Effector CD8-positive, alpha-beta T cell (primary cell): ENCODE results near the gene CALML3.

Experiments used
- DNase-seq: peaks from one replicate; lab custom pipeline; 2025; lab: John Stamatoyannopoulos, UW

CALML3 gene

DNA sequence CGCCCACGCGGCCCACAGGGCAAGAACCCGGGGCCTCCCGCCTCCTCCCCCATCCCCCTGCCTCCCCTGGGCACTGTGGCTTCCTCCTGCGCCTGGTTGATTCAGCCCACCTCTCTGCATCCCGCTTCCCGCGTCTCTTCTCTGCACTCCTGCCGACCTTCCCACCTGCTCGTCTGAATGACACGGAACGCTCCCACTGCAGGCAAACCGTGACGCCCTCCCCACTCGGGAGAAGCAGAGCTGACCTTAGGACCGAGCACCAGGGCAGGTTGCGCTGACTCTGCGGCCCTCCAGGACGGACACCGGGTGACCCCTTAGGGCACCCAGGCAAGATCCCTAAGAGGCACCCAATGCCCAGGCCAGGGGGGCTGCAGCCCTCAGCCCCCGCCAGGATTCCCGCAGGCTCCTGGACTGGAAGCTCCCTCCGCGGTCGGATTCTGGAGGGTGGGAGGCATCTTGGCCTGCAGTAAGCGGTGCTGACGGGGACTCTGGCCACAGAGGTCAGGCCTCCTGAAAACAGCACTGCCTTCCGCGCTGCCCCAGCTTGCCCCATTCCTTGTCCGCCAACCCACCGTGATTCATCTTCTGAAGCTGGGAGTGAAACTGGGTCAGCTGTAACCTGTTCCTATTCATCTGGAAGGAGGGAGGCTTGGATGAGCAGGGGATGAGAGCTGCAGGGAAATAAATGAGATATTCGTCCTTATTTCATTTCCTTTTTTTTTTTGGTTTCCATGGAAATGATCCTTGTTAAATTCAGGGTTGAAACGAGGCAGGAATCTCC lies 990 bp downstream of the CALML3 start:
- no peak for DNase-seq

GRCh38 chr10:5526691-5527331 lies 2.0 kb downstream of the CALML3 start:
- no peak for DNase-seq

- no peak for DNase-seq
Observed at GRCh38 chr10:5527332-5528200, 2.8 kb downstream of the CALML3 start.

- no peak for DNase-seq
Observed at GRCh38 chr10:5528989-5529701, 4.4 kb downstream of the CALML3 start.

- DNase-seq: no peak
Observed at GRCh38 chr10:5529702-5530411, 5.1 kb downstream of the CALML3 start.

DNA sequence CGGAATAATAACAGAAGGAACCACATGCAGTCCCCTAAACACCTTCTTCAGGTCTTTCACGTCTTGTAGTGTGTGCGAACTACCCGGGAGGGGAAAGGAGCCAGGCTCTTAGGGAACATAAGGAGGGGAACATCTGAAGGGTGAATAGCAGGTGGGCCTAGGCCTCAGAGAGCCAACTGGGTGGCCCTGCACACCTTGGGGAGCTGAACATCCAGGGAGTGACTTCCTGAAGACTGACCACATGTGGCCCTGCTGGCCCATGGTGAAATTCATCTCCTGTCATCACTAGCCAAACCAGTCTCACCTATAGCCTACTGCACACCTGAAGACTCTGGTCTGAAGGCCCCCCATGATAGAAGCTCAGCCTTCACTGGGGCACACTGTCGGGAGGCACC lies 5.6 kb downstream of the CALML3 start:
- DNase-seq: no peak

- no peak for DNase-seq
Observed at GRCh38 chr10:5530846-5531557, 6.2 kb downstream of the CALML3 start.

GRCh38 chr10:5531558-5532306 lies 7.0 kb downstream of the CALML3 start:
- DNase-seq: no peak

DNA sequence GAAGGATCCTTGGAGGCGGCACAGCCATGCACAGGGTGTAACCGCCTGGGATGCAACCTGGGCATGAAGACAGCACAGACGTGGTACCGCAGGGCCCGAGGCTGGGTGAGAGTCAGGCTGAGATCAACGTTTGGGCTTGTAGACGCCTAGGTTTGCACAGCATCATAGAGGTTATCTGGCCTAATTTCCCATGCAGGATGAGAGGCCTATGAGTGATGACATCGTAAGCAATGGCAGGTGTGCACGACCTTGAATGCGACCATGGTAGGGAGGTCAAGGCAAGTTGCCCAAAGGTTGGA lies 7.5 kb downstream of the CALML3 start:
- no peak for DNase-seq

GRCh38 chr10:5532618-5533097 lies 7.9 kb downstream of the CALML3 start:
- DNase-seq: no peak

DNA sequence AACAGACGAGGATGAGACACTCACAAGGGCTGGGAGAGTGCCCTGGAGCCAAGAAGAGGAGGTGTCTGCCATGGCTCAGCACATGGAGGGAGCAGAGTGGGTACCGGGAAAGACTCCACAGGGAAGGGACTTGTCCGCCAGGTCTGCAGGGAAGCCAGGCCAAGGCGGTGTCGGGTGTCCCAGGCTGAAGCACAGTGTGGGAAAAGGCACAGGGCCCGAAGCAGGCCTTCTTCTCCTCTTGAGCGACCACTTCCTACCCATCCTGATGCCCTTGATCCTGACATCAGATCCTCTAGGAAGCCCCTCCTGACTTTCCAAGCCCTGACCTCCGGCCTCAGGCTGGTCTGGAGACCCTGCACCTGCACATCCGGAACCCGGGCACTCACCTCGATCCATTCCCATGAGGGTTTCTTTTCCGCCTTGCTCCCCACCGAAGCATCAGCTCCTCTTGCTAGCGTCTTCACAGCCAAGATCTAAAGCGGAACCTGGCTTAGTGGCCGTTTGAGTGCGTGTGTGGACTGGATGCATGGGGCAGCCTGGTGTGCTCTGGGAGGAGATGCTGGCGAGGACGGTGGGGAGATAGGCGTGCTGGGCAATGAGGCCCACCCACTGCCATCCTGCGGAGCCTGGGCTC lies 8.5 kb downstream of the CALML3 start:
- DNase-seq: no peak

DNA sequence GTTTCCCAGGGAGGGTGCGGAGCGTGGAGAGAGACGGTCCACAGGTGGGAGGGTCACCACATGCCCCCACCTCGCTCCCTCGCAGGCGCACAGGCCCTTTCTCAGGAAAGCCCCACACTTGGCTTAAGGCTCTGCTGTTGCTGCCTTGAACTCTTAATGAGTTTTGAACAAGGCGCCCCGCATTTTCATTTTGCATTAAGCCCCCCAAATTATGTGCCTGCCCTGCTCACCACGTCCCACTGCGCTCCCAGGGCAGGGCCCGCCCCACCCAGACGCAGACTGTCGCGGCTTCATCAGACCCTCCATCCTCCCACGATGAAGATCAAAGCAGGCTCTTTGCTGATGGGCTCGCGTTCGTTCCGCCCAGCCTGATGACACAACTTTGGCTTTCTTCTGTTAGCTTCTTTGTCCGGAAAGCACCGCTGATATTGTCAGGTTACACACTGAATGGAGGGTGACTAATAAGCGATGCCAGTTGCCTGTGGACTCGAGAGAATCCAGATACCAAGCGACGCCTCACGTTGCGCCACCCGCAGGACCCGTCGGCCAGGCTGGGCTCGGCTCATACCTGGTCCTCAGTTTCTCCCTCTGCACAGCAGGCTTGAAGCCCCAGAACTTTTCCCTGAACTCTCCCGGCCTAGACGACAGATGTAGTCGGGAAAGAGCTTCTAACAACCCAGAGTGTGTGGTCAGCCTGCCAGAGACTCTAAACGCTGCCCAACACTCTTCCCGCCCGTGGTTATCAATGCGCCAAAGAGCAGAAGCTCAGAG lies 9.5 kb downstream of the CALML3 start:
- no peak for DNase-seq

GRCh38 chr10:5534880-5535856 lies 10.4 kb downstream of the CALML3 start:
- no peak for DNase-seq

GRCh38 chr10:5536486-5537081 lies 11.8 kb downstream of the CALML3 start:
- no peak for DNase-seq

- no peak for DNase-seq
Observed at GRCh38 chr10:5537684-5538083, 12.9 kb downstream of the CALML3 start.

GRCh38 chr10:5538446-5538845 lies 13.7 kb downstream of the CALML3 start:
- no peak for DNase-seq
